ENCODE results near the gene LIPC. TPM values are rescaled to one million over a fixed set of nuclear protein-coding genes. Genes with fewer than 3 reads are reported as not detected.
A peak's percentile ranks its signal among the peaks of the same experiment; 100 is the strongest.

Gene LIPC
- polyA plus RNA-seq, 3 donors: 0.37 TPM; not detected in 2

GRCh38 chr15:58593870-58594269 lies 162.1 kb downstream of the LIPC start:
- TF ChIP-seq CTCF (IDR thresholded peaks at IDR 0.05): no peak
- H3K36me3 Mint-ChIP-seq: peaks cover 29 to 36% of the 10 kb centered on the region in 2 donors
- Histone ChIP-seq H3K9ac (ENCODE audit: insufficient read depth, low read length, poor library complexity, severe bottlenecking) (no peak overlapping the region), H3K9me3 (replicated peaks in 1 of 2; ENCODE audit: control insufficient read depth in 1 of 2, insufficient read depth in 1 of 2, low read length in 2 of 2) (no peaks in the 10 kb centered on the region), H2AFZ (ENCODE audit: insufficient read depth, low read depth, low read length, poor library complexity, severe bottlenecking) (no peak overlapping the region), H3K4me2 (replicated peaks; ENCODE audit: extremely low read depth, low read length, poor library complexity, severe bottlenecking) (no peak overlapping the region), H3K4me1 (ENCODE audit: control insufficient read depth in 1 of 2, insufficient read depth in 2 of 2, low read length in 2 of 2) (peaks cover 23% of the 10 kb centered on the region in 2 donors), H3K79me2 (ENCODE audit: insufficient read depth, low read length) (no peaks in the 10 kb centered on the region), H3K27me3 (ENCODE audit: control insufficient read depth in 2 of 2, insufficient read depth in 2 of 2, low read length in 2 of 2) (no peaks in the 10 kb centered on the region), H3K36me3 (replicated peaks in 1 of 2; ENCODE audit: control insufficient read depth in 1 of 2, insufficient read depth in 2 of 2, low read length in 2 of 2) (peaks cover 14 to 27% of the 10 kb centered on the region in 2 donors), H3K4me3 (replicated peaks in 1 of 3; ENCODE audit: low read depth in 2 of 3, low read length in 3 of 3) (no peak overlapping the region), H4K20me1 (ENCODE audit: insufficient read depth, low read length) (no peaks in the 10 kb centered on the region), H3K27ac (ENCODE audit: low read depth in 1 of 2, low read length in 2 of 2) (peak overlapping the region in 1 of 2 donors; percentile 46)
- intact Hi-C loops (cut with micrococcal nuclease): no loop called here
- 100% methylated on average over 1 of the region's 1 CpG for WGBS (ENCODE audit: insufficient coverage)
- no peak overlapping the region for H3K4me3 Mint-ChIP-seq
- peaks cover 0 to 1% (median 0%) of the 10 kb centered on the region in 3 donors for H3K27me3 Mint-ChIP-seq (ENCODE audit: low read depth in 3 of 3)
- peak overlapping the region in 4 of 7 donors; percentile 16 to 74 (median 52) for H3K27ac Mint-ChIP-seq
- H3K9me3 Mint-ChIP-seq: no peaks in the 10 kb centered on the region
- DNase-seq: no peak
- peaks cover 30% of the 10 kb centered on the region for H3K4me1 Mint-ChIP-seq

GRCh38 chr15:58594898-58595297 lies 163.1 kb downstream of the LIPC start:
- H3K27me3 ChIP-seq (ENCODE audit: control insufficient read depth in 2 of 2, insufficient read depth in 2 of 2, low read length in 2 of 2): no peaks in the 10 kb centered on the region
- H3K4me3 ChIP-seq (replicated peaks in 1 of 3; ENCODE audit: low read depth in 2 of 3, low read length in 3 of 3): no peak overlapping the region
- no peak for DNase-seq
- Mint-ChIP-seq H3K4me3 (no peak overlapping the region), H3K4me1 (peaks cover 29% of the 10 kb centered on the region), H3K27ac (no peak overlapping the region), H3K36me3 (peaks cover 34 to 40% of the 10 kb centered on the region in 2 donors), H3K9me3 (no peaks in the 10 kb centered on the region), H3K27me3 (ENCODE audit: low read depth in 3 of 3) (no peaks in the 10 kb centered on the region)
- no peaks in the 10 kb centered on the region for H3K79me2 ChIP-seq (ENCODE audit: insufficient read depth, low read length)
- WGBS (ENCODE audit: insufficient coverage): no CpG with 5 or more reads among the region's 1 CpG
- intact Hi-C loops (cut with micrococcal nuclease): no loop called here
- H3K27ac ChIP-seq (ENCODE audit: low read depth in 1 of 2, low read length in 2 of 2): peak overlapping the region in 1 of 2 donors; percentile 46
- H3K36me3 ChIP-seq (replicated peaks in 1 of 2; ENCODE audit: control insufficient read depth in 1 of 2, insufficient read depth in 2 of 2, low read length in 2 of 2): peaks cover 14 to 32% of the 10 kb centered on the region in 2 donors
- H2AFZ ChIP-seq (ENCODE audit: insufficient read depth, low read depth, low read length, poor library complexity, severe bottlenecking): no peak overlapping the region
- H3K9ac ChIP-seq (ENCODE audit: insufficient read depth, low read length, poor library complexity, severe bottlenecking): no peak overlapping the region
- no peaks in the 10 kb centered on the region for H4K20me1 ChIP-seq (ENCODE audit: insufficient read depth, low read length)
- no peak overlapping the region for H3K4me2 ChIP-seq (replicated peaks; ENCODE audit: extremely low read depth, low read length, poor library complexity, severe bottlenecking)
- TF ChIP-seq CTCF (IDR thresholded peaks at IDR 0.05): no peak
- H3K9me3 ChIP-seq (replicated peaks in 1 of 2; ENCODE audit: control insufficient read depth in 1 of 2, insufficient read depth in 1 of 2, low read length in 2 of 2): no peaks in the 10 kb centered on the region
- peaks cover 23% of the 10 kb centered on the region in 2 donors for H3K4me1 ChIP-seq (ENCODE audit: control insufficient read depth in 1 of 2, insufficient read depth in 2 of 2, low read length in 2 of 2)

All from CD14-positive monocyte (primary cell).